ENCODE data around the gene MAD2L2.
A peak's percentile ranks its signal among the peaks of the same experiment; 100 is the strongest.

MAD2L2 gene

DNA sequence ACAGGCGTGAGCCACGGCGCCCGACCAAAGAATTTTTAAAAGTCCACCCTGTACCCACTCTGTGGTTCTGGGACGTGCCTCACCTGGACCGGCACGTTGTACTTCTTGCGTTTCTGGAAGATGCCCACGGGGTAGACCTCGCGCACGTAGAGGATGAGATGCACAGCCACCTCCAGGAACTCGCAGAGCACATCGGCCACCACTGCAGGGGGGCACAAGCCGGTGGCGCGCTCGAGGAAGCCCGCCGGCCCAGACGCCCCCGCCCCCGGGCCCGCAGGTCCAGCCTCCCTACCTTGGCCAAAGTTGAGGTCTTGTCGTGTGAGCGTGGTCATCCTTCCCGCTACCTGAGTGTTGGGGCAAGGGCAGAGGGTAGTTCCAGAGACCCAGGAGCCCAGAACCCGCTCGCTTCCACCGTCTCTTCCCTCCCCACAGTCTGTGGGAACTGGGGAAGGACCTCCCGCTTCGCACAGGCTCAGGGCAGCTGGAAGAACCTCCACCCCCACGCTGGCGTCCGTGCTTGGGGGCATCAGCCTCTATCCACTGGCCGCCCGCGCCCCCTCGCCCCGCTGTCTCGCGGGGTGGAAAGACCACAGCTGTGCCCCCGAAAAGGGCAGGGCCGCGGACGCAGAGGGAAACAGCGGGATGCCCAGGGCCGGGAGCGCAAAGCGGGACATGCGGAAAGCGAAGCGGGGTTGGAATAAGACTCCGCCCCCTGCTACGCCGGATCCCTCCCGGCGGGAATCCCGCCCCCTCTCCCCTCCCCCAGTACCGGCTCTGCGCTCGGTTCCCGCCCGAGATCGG is 478 bp downstream of the MAD2L2 start:
- Histone ChIP-seq H3K9me3 (ENCODE audit: insufficient read depth, low read depth, low read length) (no peaks in the 10 kb centered on the region), H2AFZ (ENCODE audit: low read length) (peak overlapping the region; percentile 58; the same call in 1 of the 2 replicates), H3K4me3 (ENCODE audit: low read length, poor library complexity, severe bottlenecking) (peak overlapping the region; percentile 95), H3K27me3 (ENCODE audit: insufficient read depth, low read length, poor library complexity, severe bottlenecking) (no peaks in the 10 kb centered on the region), H4K20me1 (ENCODE audit: insufficient read depth, low read length, poor library complexity, severe bottlenecking) (peaks cover 11% of the 10 kb centered on the region), H3K79me2 (ENCODE audit: insufficient read depth, low read length) (peaks cover 77% of the 10 kb centered on the region), H3F3A (ENCODE audit: low read depth) (no peaks in the 10 kb centered on the region), H3K9ac (ENCODE audit: low read depth, low read length, poor library complexity, severe bottlenecking) (peak overlapping the region; percentile 87), H3K4me2 (ENCODE audit: low read depth, low read length, poor library complexity, severe bottlenecking) (peak overlapping the region; percentile 83), H3K36me3 (ENCODE audit: insufficient read depth, low read length) (peaks cover 16% of the 10 kb centered on the region; the same call in 1 of the 2 replicates), H3K4me1 (ENCODE audit: insufficient read depth, low read length, poor library complexity, severe bottlenecking) (peaks cover 30% of the 10 kb centered on the region), H3K9me2 (replicated peaks; ENCODE audit: low read depth, low read length) (no peaks in the 10 kb centered on the region)
- TF ChIP-seq EZH2phosphoT487 (IDR thresholded peaks at IDR 0.05; ENCODE audit: borderline replicate concordance) (no peak), CTCF (conservative IDR thresholded peaks at IDR 0.05; ENCODE audit: low read length) (no peak)

DNA sequence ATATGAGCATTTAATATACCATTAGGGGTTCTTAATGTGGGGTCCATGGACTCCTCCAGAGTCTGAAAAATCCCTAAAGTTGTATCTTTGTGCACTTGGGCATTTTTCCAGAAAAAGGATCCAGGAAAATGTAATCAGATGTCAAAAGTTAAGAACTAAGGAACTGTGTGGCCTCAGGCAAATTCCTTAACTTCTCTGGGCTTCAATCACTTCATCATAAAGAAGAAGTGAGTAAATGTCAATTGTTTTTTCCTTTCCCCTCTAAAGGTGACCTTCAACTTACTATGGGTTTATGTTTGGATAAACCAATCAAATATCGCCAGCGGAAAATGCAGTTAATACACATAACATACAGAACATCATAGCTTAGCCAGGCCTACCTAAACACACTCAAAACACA is 2.5 kb downstream of the MAD2L2 start:
- H2AFZ ChIP-seq (ENCODE audit: low read length) = no peak overlapping the region
- TF ChIP-seq EZH2phosphoT487 (IDR thresholded peaks at IDR 0.05; ENCODE audit: borderline replicate concordance) (no peak), CTCF (conservative IDR thresholded peaks at IDR 0.05; ENCODE audit: low read length) (no peak)
- no peak overlapping the region for H3K9ac ChIP-seq (ENCODE audit: low read depth, low read length, poor library complexity, severe bottlenecking)
- H3K36me3 ChIP-seq (ENCODE audit: insufficient read depth, low read length) = peaks cover 33% of the 10 kb centered on the region; the same call in 1 of the 2 replicates
- H3K4me3 ChIP-seq (ENCODE audit: low read length, poor library complexity, severe bottlenecking) = no peak overlapping the region
- no peaks in the 10 kb centered on the region for H3K9me3 ChIP-seq (ENCODE audit: insufficient read depth, low read depth, low read length)
- no peaks in the 10 kb centered on the region for H3F3A ChIP-seq (ENCODE audit: low read depth)
- H3K27me3 ChIP-seq (ENCODE audit: insufficient read depth, low read length, poor library complexity, severe bottlenecking) = no peaks in the 10 kb centered on the region
- H4K20me1 ChIP-seq (ENCODE audit: insufficient read depth, low read length, poor library complexity, severe bottlenecking) = peaks cover 11% of the 10 kb centered on the region
- H3K4me2 ChIP-seq (ENCODE audit: low read depth, low read length, poor library complexity, severe bottlenecking) = peak overlapping the region; percentile 49
- H3K79me2 ChIP-seq (ENCODE audit: insufficient read depth, low read length) = peaks cover 67% of the 10 kb centered on the region
- H3K9me2 ChIP-seq (replicated peaks; ENCODE audit: low read depth, low read length) = no peaks in the 10 kb centered on the region
- peaks cover 26% of the 10 kb centered on the region for H3K4me1 ChIP-seq (ENCODE audit: insufficient read depth, low read length, poor library complexity, severe bottlenecking)

- Histone ChIP-seq H3K36me3 (ENCODE audit: insufficient read depth, low read length) (peaks cover 47% of the 10 kb centered on the region; the same call in 1 of the 2 replicates), H3F3A (ENCODE audit: low read depth) (no peaks in the 10 kb centered on the region), H3K27me3 (ENCODE audit: insufficient read depth, low read length, poor library complexity, severe bottlenecking) (no peaks in the 10 kb centered on the region), H3K9me2 (replicated peaks; ENCODE audit: low read depth, low read length) (no peaks in the 10 kb centered on the region), H3K4me1 (ENCODE audit: insufficient read depth, low read length, poor library complexity, severe bottlenecking) (peaks cover 8% of the 10 kb centered on the region), H4K20me1 (ENCODE audit: insufficient read depth, low read length, poor library complexity, severe bottlenecking) (peaks cover 11% of the 10 kb centered on the region), H3K9me3 (ENCODE audit: insufficient read depth, low read depth, low read length) (no peaks in the 10 kb centered on the region), H3K4me2 (ENCODE audit: low read depth, low read length, poor library complexity, severe bottlenecking) (peak overlapping the region; percentile 49), H3K4me3 (ENCODE audit: low read length, poor library complexity, severe bottlenecking) (no peak overlapping the region), H2AFZ (ENCODE audit: low read length) (no peak overlapping the region), H3K9ac (ENCODE audit: low read depth, low read length, poor library complexity, severe bottlenecking) (no peak overlapping the region), H3K79me2 (ENCODE audit: insufficient read depth, low read length) (peaks cover 52% of the 10 kb centered on the region)
- TF ChIP-seq CTCF (conservative IDR thresholded peaks at IDR 0.05; ENCODE audit: low read length) (peak; percentile 39), EZH2phosphoT487 (IDR thresholded peaks at IDR 0.05; ENCODE audit: borderline replicate concordance) (no peak)
Measured at GRCh38 chr1:11676386-11677103, 4.4 kb downstream of the MAD2L2 start.
